T-helper 22 cell (primary cell): ENCODE data around the gene ZCRB1.

Source experiments
- DNase-seq: peaks from one replicate; pipeline ENCODE4 v3.0.0-alpha.2; 2020; ENCODE audit warnings: low read depth

The ZCRB1 gene

GRCh38 chr12:42327227-42327590 is 1.3 kb upstream of the ZCRB1 start:
- DNase-seq = no peak

- DNase-seq = no peak
These were observed 790 bp upstream of the ZCRB1 start for GRCh38 chr12:42326541-42327226.

GRCh38 chr12:42325326-42325652 is 605 bp downstream of the ZCRB1 start:
- no peak for DNase-seq

GRCh38 chr12:42323856-42324255 is 2.0 kb downstream of the ZCRB1 start:
- no peak for DNase-seq

GRCh38 chr12:42322567-42322966 is 3.3 kb downstream of the ZCRB1 start:
- DNase-seq = no peak

GRCh38 chr12:42320796-42321195 is 5.1 kb downstream of the ZCRB1 start:
- DNase-seq = no peak

- DNase-seq = no peak
These were observed 10.8 kb downstream of the ZCRB1 start for GRCh38 chr12:42315108-42315507.

GRCh38 chr12:42309996-42310395 is 15.9 kb downstream of the ZCRB1 start:
- no peak for DNase-seq

- DNase-seq = no peak
These were observed 17.5 kb downstream of the ZCRB1 start for GRCh38 chr12:42308390-42308789.

GRCh38 chr12:42306297-42306696 is 19.6 kb downstream of the ZCRB1 start:
- DNase-seq = no peak

GRCh38 chr12:42299392-42300308 is 26.2 kb downstream of the ZCRB1 start:
- DNase-seq = no peak

- DNase-seq = no peak
These were observed 27.0 kb downstream of the ZCRB1 start for GRCh38 chr12:42298887-42299286.

GRCh38 chr12:42296503-42297109 is 29.3 kb downstream of the ZCRB1 start:
- DNase-seq = no peak

GRCh38 chr12:42291680-42292079 is 34.2 kb downstream of the ZCRB1 start:
- DNase-seq = no peak

- DNase-seq = no peak
These were observed 37.4 kb downstream of the ZCRB1 start for GRCh38 chr12:42288544-42288943.

- no peak for DNase-seq
These were observed 39.2 kb downstream of the ZCRB1 start for GRCh38 chr12:42286741-42287140.

- no peak for DNase-seq
These were observed 40.5 kb downstream of the ZCRB1 start for GRCh38 chr12:42285431-42285830.

GRCh38 chr12:42284876-42285275 is 41.0 kb downstream of the ZCRB1 start:
- DNase-seq = no peak

- DNase-seq = no peak
These were observed 41.7 kb downstream of the ZCRB1 start for GRCh38 chr12:42284157-42284556.

- DNase-seq = no peak
These were observed 42.2 kb downstream of the ZCRB1 start for GRCh38 chr12:42283739-42284138.

- DNase-seq = no peak
These were observed 43.6 kb downstream of the ZCRB1 start for GRCh38 chr12:42282294-42282693.

GRCh38 chr12:42281844-42282243 is 44.0 kb downstream of the ZCRB1 start:
- no peak for DNase-seq

- DNase-seq = no peak
These were observed 44.6 kb downstream of the ZCRB1 start for GRCh38 chr12:42281278-42281677.
